Liver (tissue), 9 donors: ENCODE results near the gene KRT77. TPM values are rescaled to one million over a fixed set of nuclear protein-coding genes. Genes with fewer than 3 reads are reported as not detected.

Source experiments
- DNase-seq: peaks from one replicate; pipeline ENCODE4 v3.0.0-alpha.2; 2017; ENCODE audit warnings: low spot score
- H3K27ac ChIP-seq, 2 donors: one replicate each; pipeline ENCODE4 v1.7.0; 2013; ENCODE audit warnings: inconsistent platforms in 2 of 2, low read length in 2 of 2, control low read depth in 1 of 2, low read depth in 1 of 2, mild to moderate bottlenecking in 1 of 2
- H3K27me3 ChIP-seq, 4 donors: one replicate each; pipeline versions ENCODE4 v1.6.1 to v1.7.0; 2013; ENCODE audit warnings: low read length in 3 of 4, inconsistent platforms in 1 of 4, mild to moderate bottlenecking in 1 of 4, moderate library complexity in 1 of 4; ENCODE audit not compliant: control insufficient read depth in 4 of 4, insufficient read depth in 4 of 4
- H3K36me3 ChIP-seq, 4 donors: one replicate each; pipeline versions ENCODE4 v1.6.1 to v1.7.0; 2013; ENCODE audit warnings: low read length in 3 of 4, mild to moderate bottlenecking in 3 of 4, low read depth in 1 of 4, moderate library complexity in 1 of 4; ENCODE audit not compliant: control insufficient read depth in 4 of 4, insufficient read depth in 3 of 4
- H3K4me1 ChIP-seq, 4 donors: one replicate each; pipeline versions ENCODE4 v1.6.1 to v1.7.0; 2013; ENCODE audit warnings: low read length in 3 of 4, mild to moderate bottlenecking in 3 of 4, moderate library complexity in 1 of 4; ENCODE audit not compliant: control insufficient read depth in 4 of 4, insufficient read depth in 4 of 4
- H3K4me3 ChIP-seq, 3 donors: one replicate each; pipeline versions ENCODE4 v1.6.1 to v1.7.0; 2013; ENCODE audit warnings: low read length in 3 of 3, control low read depth in 1 of 3, low read depth in 1 of 3, mild to moderate bottlenecking in 1 of 3
- H3K9ac ChIP-seq, 2 donors: one replicate each; pipeline ENCODE4 v1.7.0; 2013; ENCODE audit warnings: low read length in 2 of 2, mild to moderate bottlenecking in 2 of 2, moderate library complexity in 2 of 2, control low read depth in 1 of 2, low read depth in 1 of 2
- H3K9me3 ChIP-seq, 4 donors: one replicate each; pipeline versions ENCODE4 v1.6.1 to v1.7.0; 2013; ENCODE audit warnings: low read length in 3 of 4; ENCODE audit not compliant: control insufficient read depth in 4 of 4
- EGR1 ChIP-seq, 2 donors: IDR thresholded peaks; 2 replicates each; pipeline ENCODE4 v1.6.1; 2016 to 2018; ENCODE audit warnings: antibody characterized with exemption in 2 of 2, low read depth in 2 of 2
- FOXA1 ChIP-seq: IDR thresholded peaks from 2 replicates; pipeline ENCODE4 v1.6.1; 2016; ENCODE audit warnings: antibody characterized with exemption
- GABPA ChIP-seq, 2 donors: IDR thresholded peaks in 1 of 2; conservative IDR thresholded peaks in 1 of 2; 2 replicates each; pipeline ENCODE4 v1.6.1; 2016; ENCODE audit warnings: antibody characterized with exemption in 2 of 2, mild to moderate bottlenecking in 1 of 2, moderate library complexity in 1 of 2
- HNF4A ChIP-seq, 2 donors: conservative IDR thresholded peaks; 2 replicates each; pipeline ENCODE4 v1.6.1; 2016; ENCODE audit warnings: antibody characterized with exemption in 2 of 2, mild to moderate bottlenecking in 2 of 2
- JUND ChIP-seq, 2 donors: IDR thresholded peaks; 2 replicates each; pipeline ENCODE4 v1.6.1; 2016; ENCODE audit warnings: antibody characterized with exemption in 2 of 2
- NR2F2 ChIP-seq: IDR thresholded peaks from 2 replicates; pipeline ENCODE4 v1.6.1; 2016; ENCODE audit warnings: antibody characterized with exemption
- RAD21 ChIP-seq, 2 donors: IDR thresholded peaks; 2 replicates each; pipeline ENCODE4 v1.6.1; 2016; ENCODE audit warnings: antibody characterized with exemption in 2 of 2, mild to moderate bottlenecking in 2 of 2
- RXRA ChIP-seq, 2 donors: IDR thresholded peaks; 2 replicates each; pipeline ENCODE4 v1.6.1; 2017 to 2018; ENCODE audit warnings: antibody characterized with exemption in 2 of 2, mild to moderate bottlenecking in 1 of 2
- SP1 ChIP-seq: IDR thresholded peaks from 2 replicates; pipeline ENCODE4 v1.6.1; 2018; ENCODE audit warnings: antibody characterized with exemption, mild to moderate bottlenecking
- YY1 ChIP-seq: IDR thresholded peaks from 2 replicates; pipeline ENCODE4 v1.6.1; 2016; ENCODE audit warnings: antibody characterized with exemption, mild to moderate bottlenecking
- WGBS: extraction: QIAGEN DNeasy Blood & Tissue Kit; methylation state at CpG from one replicate; pipeline ENCODE4 v1.1.7; 2013; 5-methylcytosine and 5-hydroxymethylcytosine counted together
- polyA plus RNA-seq, 2 donors: library from polyadenylated mRNA; stranded (reverse) in 1 of 2; unstranded in 1 of 2; fragments of 200-250 nt in 1 of 2; fragments of >200 nt in 1 of 2; fragmentation: Nextera tagmentation in 1 of 2; extraction: Ambion mirVana in 1 of 2; gene quantifications; one replicate each; pipeline versions ENCODE4 v1.2.1 to v1.2.3, GENCODE V29; 2013 to 2015
- total RNA-seq, 2 donors: library from RNA; depleted of rRNA; stranded (reverse); fragments of >200 nt; gene quantifications; one replicate each; pipeline ENCODE4 v1.2.3, GENCODE V29; 2014
- TF ChIP-seq, protein P1 (sequence below): fragments of 150-350 bp; IDR thresholded peaks from 2 replicates; pipeline ENCODE4 v1.5.1; 2017; ENCODE audit warnings: improper control_type of control experiment, low read depth, low read length; ENCODE audit not compliant: missing input control
- TF ChIP-seq, protein P2 (sequence below): IDR thresholded peaks from 2 replicates; pipeline ENCODE4 v1.6.1; 2016; ENCODE audit warnings: antibody characterized with exemption
- TF ChIP-seq, protein P3 (sequence below): IDR thresholded peaks from 2 replicates; pipeline ENCODE4 v1.6.1; 2016; ENCODE audit warnings: antibody characterized with exemption
- TF ChIP-seq, protein P4 (sequence below): IDR thresholded peaks from 2 replicates; pipeline ENCODE4 v1.6.1; 2016; ENCODE audit warnings: antibody characterized with exemption
- TF ChIP-seq, protein P5 (sequence below): IDR thresholded peaks from 2 replicates; pipeline ENCODE4 v1.6.1; 2016; ENCODE audit warnings: antibody characterized with exemption, mild to moderate bottlenecking
- donor health status: healthy.
- donor health status: healthy.
- donor health status: healthy.
- donor health status: healthy.
- donor health status: healthy.

The KRT77 gene
- total and polyA plus RNA-seq, 4 donors = not detected

DNA sequence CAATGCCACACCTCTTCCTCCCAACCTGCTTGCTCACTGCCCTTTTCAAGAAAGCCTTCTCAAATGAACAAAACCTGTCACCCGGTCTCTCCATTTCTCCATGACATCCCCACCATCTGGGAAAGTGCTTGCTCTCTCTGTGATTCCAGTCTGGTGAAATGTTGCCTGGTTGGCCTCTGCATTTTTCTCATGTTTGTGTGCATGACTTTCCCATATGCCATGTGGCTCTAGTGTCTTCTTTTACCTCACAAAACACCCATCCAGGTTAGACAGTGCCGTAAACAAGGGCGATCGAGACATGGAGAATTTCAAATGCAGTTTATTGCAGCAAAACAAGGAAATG lies 28.9 kb downstream of the KRT77 start (continued):
- TF ChIP-seq, protein P1, sequence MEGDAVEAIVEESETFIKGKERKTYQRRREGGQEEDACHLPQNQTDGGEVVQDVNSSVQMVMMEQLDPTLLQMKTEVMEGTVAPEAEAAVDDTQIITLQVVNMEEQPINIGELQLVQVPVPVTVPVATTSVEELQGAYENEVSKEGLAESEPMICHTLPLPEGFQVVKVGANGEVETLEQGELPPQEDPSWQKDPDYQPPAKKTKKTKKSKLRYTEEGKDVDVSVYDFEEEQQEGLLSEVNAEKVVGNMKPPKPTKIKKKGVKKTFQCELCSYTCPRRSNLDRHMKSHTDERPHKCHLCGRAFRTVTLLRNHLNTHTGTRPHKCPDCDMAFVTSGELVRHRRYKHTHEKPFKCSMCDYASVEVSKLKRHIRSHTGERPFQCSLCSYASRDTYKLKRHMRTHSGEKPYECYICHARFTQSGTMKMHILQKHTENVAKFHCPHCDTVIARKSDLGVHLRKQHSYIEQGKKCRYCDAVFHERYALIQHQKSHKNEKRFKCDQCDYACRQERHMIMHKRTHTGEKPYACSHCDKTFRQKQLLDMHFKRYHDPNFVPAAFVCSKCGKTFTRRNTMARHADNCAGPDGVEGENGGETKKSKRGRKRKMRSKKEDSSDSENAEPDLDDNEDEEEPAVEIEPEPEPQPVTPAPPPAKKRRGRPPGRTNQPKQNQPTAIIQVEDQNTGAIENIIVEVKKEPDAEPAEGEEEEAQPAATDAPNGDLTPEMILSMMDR = no peak
- TF ChIP-seq RAD21 (IDR thresholded peaks at IDR 0.05) (no peak), GABPA (IDR thresholded peaks at IDR 0.05 in 1 of 2, conservative IDR thresholded peaks at IDR 0.05 in 1 of 2) (no peak), FOXA1 (no peak), HNF4A (conservative IDR thresholded peaks at IDR 0.05) (no peak), EGR1 (IDR thresholded peaks at IDR 0.05; ENCODE audit: low read depth in 2 of 2) (no peak)
- TF ChIP-seq, protein P2, sequence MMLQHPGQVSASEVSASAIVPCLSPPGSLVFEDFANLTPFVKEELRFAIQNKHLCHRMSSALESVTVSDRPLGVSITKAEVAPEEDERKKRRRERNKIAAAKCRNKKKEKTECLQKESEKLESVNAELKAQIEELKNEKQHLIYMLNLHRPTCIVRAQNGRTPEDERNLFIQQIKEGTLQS = no peak
- TF ChIP-seq, protein P3, sequence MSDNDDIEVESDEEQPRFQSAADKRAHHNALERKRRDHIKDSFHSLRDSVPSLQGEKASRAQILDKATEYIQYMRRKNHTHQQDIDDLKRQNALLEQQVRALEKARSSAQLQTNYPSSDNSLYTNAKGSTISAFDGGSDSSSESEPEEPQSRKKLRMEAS = no peak

DNA sequence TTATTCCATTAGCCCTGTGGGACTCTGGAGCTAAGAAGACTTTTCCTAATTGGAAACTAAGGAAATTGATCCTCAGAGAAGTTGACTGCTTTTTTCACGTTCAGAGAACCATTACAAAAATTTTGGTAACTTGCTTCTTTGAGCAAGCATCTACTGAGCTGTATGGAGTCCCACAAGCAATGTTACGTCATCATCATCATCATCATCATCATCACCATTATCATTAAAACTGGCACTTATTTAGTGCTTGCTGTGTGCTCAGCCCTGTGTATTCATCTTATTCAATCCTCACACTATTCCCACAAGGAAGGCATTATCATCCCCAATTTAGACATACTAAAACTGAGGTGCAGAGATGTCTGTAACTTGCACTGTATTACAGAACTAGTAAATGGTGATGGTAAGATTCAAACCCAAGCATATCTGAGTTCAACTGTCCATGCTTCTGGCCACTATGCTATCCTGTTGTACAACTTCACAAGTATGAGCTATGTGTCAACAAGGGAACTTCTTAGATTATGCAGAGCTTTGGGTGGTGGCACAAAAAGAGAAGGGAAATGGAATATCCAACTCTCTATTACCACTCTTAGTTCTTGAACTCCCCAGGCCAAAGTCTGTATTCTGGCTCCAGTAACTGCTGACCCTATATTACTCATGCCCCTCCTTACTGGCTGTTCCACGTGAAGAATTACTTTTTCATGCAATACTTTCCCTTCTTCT lies 29.5 kb downstream of the KRT77 start:
- WGBS = 61% methylated on average over 3 of the region's 3 CpGs
- TF ChIP-seq FOXA1 = no peak
- TF ChIP-seq, protein P4, sequence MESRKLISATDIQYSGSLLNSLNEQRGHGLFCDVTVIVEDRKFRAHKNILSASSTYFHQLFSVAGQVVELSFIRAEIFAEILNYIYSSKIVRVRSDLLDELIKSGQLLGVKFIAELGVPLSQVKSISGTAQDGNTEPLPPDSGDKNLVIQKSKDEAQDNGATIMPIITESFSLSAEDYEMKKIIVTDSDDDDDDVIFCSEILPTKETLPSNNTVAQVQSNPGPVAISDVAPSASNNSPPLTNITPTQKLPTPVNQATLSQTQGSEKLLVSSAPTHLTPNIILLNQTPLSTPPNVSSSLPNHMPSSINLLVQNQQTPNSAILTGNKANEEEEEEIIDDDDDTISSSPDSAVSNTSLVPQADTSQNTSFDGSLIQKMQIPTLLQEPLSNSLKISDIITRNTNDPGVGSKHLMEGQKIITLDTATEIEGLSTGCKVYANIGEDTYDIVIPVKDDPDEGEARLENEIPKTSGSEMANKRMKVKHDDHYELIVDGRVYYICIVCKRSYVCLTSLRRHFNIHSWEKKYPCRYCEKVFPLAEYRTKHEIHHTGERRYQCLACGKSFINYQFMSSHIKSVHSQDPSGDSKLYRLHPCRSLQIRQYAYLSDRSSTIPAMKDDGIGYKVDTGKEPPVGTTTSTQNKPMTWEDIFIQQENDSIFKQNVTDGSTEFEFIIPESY = no peak
- TF ChIP-seq, protein P3 = no peak

DNA sequence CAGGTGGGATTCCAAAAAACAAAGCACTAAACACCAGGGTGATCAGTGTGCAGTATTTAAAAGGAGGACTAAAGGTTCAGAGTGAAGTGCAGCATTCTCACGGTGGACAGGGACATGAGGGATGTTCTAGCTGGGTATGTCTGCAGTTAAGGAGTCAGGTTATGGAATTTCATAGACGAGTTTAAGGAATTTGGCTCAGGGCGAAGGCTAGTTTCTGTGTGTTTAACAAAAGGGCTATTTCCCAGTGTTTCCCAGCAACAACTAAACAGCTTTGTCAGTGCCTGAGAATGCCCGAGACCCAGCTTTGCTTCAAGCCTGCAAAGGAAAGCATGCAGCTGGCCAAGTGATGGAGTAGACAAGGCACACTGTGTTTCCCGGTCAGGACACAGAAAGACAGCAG lies 30.1 kb downstream of the KRT77 start:
- WGBS = 68% methylated on average over 5 of the region's 5 CpGs
- Histone ChIP-seq H3K9me3 (no peaks in the 10 kb centered on the region), H3K27me3 (peaks cover 0 to 5% (median 0%) of the 10 kb centered on the region in 4 donors), H3K4me1 (no peaks in the 10 kb centered on the region), H3K4me3 (no peak overlapping the region), H3K36me3 (no peaks in the 10 kb centered on the region), H3K27ac (no peak overlapping the region), H3K9ac (no peak overlapping the region)
- TF ChIP-seq, protein P4 = no peak
- TF ChIP-seq, protein P2 = no peak
- TF ChIP-seq RAD21 (IDR thresholded peaks at IDR 0.05) (no peak), HNF4A (conservative IDR thresholded peaks at IDR 0.05) (no peak), FOXA1 (no peak), SP1 (no peak), YY1 (no peak), JUND (IDR thresholded peaks at IDR 0.05) (no peak), GABPA (IDR thresholded peaks at IDR 0.05 in 1 of 2, conservative IDR thresholded peaks at IDR 0.05 in 1 of 2) (no peak), NR2F2 (no peak), RXRA (IDR thresholded peaks at IDR 0.05) (no peak)
- TF ChIP-seq, protein P5, sequence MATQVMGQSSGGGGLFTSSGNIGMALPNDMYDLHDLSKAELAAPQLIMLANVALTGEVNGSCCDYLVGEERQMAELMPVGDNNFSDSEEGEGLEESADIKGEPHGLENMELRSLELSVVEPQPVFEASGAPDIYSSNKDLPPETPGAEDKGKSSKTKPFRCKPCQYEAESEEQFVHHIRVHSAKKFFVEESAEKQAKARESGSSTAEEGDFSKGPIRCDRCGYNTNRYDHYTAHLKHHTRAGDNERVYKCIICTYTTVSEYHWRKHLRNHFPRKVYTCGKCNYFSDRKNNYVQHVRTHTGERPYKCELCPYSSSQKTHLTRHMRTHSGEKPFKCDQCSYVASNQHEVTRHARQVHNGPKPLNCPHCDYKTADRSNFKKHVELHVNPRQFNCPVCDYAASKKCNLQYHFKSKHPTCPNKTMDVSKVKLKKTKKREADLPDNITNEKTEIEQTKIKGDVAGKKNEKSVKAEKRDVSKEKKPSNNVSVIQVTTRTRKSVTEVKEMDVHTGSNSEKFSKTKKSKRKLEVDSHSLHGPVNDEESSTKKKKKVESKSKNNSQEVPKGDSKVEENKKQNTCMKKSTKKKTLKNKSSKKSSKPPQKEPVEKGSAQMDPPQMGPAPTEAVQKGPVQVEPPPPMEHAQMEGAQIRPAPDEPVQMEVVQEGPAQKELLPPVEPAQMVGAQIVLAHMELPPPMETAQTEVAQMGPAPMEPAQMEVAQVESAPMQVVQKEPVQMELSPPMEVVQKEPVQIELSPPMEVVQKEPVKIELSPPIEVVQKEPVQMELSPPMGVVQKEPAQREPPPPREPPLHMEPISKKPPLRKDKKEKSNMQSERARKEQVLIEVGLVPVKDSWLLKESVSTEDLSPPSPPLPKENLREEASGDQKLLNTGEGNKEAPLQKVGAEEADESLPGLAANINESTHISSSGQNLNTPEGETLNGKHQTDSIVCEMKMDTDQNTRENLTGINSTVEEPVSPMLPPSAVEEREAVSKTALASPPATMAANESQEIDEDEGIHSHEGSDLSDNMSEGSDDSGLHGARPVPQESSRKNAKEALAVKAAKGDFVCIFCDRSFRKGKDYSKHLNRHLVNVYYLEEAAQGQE = no peak
- TF ChIP-seq, protein P3 = no peak
- no peak for DNase-seq

More for the DNA sequence above, 29.5 kb downstream of the KRT77 start:
- peaks cover 0 to 5% (median 0%) of the 10 kb centered on the region in 4 donors for H3K27me3 ChIP-seq
- no peaks in the 10 kb centered on the region for H3K9me3 ChIP-seq
- H3K36me3 ChIP-seq = no peaks in the 10 kb centered on the region
- H3K4me3 ChIP-seq = no peak overlapping the region
- no peaks in the 10 kb centered on the region for H3K4me1 ChIP-seq
- no peak overlapping the region for H3K9ac ChIP-seq
- no peak overlapping the region for H3K27ac ChIP-seq
- no peak for DNase-seq
